Measurements from ENCODE around the gene WDR48. TPM values are rescaled to one million over a fixed set of nuclear protein-coding genes. Genes with fewer than 3 reads are reported as not detected.

Gene WDR48
- total RNA-seq, 1 experiment from 2014 or later = 19.3 TPM

- Histone ChIP-seq H3K36me3 (ENCODE audit: insufficient read depth, low read length, poor library complexity, severe bottlenecking) (no peaks in the 10 kb centered on the region), H3K4me3 (ENCODE audit: low read depth, low read length, poor library complexity, severe bottlenecking) (no peak overlapping the region), H3K9me3 (ENCODE audit: low read depth, low read length, poor library complexity, severe bottlenecking) (no peaks in the 10 kb centered on the region), H3K4me1 (ENCODE audit: insufficient read depth, low read length, poor library complexity, severe bottlenecking) (no peaks in the 10 kb centered on the region), H3K27me3 (replicated peaks; ENCODE audit: insufficient read depth, low read depth, low read length, poor library complexity) (no peaks in the 10 kb centered on the region), H3K27ac (ENCODE audit: low read depth, low read length, poor library complexity, severe bottlenecking) (no peak overlapping the region)
- ChIA-PET POLR2A (ENCODE audit: low non-redundant PET) (no interaction called here), CTCF (interaction anchor here (0.7 kb wide), 1 partner anchor 11 kb away, joined by 5 read pairs; no protein-coding TSS in a partner anchor)
- intact Hi-C loops (cut with micrococcal nuclease; ENCODE audit: unreplicated experiment) = no loop called here
- TF ChIP-seq, protein P1, sequence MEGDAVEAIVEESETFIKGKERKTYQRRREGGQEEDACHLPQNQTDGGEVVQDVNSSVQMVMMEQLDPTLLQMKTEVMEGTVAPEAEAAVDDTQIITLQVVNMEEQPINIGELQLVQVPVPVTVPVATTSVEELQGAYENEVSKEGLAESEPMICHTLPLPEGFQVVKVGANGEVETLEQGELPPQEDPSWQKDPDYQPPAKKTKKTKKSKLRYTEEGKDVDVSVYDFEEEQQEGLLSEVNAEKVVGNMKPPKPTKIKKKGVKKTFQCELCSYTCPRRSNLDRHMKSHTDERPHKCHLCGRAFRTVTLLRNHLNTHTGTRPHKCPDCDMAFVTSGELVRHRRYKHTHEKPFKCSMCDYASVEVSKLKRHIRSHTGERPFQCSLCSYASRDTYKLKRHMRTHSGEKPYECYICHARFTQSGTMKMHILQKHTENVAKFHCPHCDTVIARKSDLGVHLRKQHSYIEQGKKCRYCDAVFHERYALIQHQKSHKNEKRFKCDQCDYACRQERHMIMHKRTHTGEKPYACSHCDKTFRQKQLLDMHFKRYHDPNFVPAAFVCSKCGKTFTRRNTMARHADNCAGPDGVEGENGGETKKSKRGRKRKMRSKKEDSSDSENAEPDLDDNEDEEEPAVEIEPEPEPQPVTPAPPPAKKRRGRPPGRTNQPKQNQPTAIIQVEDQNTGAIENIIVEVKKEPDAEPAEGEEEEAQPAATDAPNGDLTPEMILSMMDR (conservative IDR thresholded peaks at IDR 0.05; ENCODE audit: low read depth, low read length) = no peak
- TF ChIP-seq EZH2 (IDR thresholded peaks at IDR 0.05; ENCODE audit: borderline replicate concordance, low read depth, low read length, poor library complexity, severe bottlenecking) = no peak
- DNase-seq (ENCODE audit: low spot score) = no peak
- no TSS peak for BruUV-seq (replicated peaks)
These were observed 64.1 kb downstream of the WDR48 start for GRCh38 chr3:39115870-39116269.

DNA sequence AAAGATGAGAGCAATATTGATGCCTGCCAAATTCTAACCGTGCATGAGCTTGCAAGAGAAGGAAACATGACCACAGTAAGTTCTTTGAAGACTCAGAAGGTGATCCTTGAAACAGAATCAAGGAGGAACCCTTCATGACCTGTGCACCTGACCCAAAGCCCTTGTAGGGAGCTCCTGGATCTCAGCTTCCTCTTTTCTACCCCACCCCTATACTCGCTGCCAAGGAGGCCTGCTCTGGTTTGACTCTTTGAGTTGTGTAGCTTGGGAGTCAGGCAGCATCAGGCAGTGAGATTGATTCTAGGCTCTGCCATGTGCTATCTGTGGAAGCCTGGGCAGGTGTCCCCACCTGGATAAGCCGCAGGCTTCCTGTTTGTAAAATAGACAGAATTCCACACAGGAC lies 66.3 kb downstream of the WDR48 start:
- ChIA-PET POLR2A (ENCODE audit: low non-redundant PET) (no interaction called here), CTCF (no interaction called here)
- no peak for TF ChIP-seq EZH2 (IDR thresholded peaks at IDR 0.05; ENCODE audit: borderline replicate concordance, low read depth, low read length, poor library complexity, severe bottlenecking)
- TF ChIP-seq, protein P1 (conservative IDR thresholded peaks at IDR 0.05; ENCODE audit: low read depth, low read length) = no peak
- BruUV-seq (replicated peaks) = no TSS peak
- Histone ChIP-seq H3K4me1 (ENCODE audit: insufficient read depth, low read length, poor library complexity, severe bottlenecking) (no peaks in the 10 kb centered on the region), H3K4me3 (ENCODE audit: low read depth, low read length, poor library complexity, severe bottlenecking) (no peak overlapping the region), H3K27ac (ENCODE audit: low read depth, low read length, poor library complexity, severe bottlenecking) (no peak overlapping the region), H3K36me3 (ENCODE audit: insufficient read depth, low read length, poor library complexity, severe bottlenecking) (no peaks in the 10 kb centered on the region), H3K27me3 (replicated peaks; ENCODE audit: insufficient read depth, low read depth, low read length, poor library complexity) (no peaks in the 10 kb centered on the region), H3K9me3 (ENCODE audit: low read depth, low read length, poor library complexity, severe bottlenecking) (no peaks in the 10 kb centered on the region)
- intact Hi-C loops (cut with micrococcal nuclease; ENCODE audit: unreplicated experiment) = no loop called here
- no peak for DNase-seq (ENCODE audit: low spot score)

- Histone ChIP-seq H3K36me3 (ENCODE audit: insufficient read depth, low read length, poor library complexity, severe bottlenecking) (no peaks in the 10 kb centered on the region), H3K4me3 (ENCODE audit: low read depth, low read length, poor library complexity, severe bottlenecking) (no peak overlapping the region), H3K9me3 (ENCODE audit: low read depth, low read length, poor library complexity, severe bottlenecking) (no peaks in the 10 kb centered on the region), H3K27me3 (replicated peaks; ENCODE audit: insufficient read depth, low read depth, low read length, poor library complexity) (no peaks in the 10 kb centered on the region), H3K27ac (ENCODE audit: low read depth, low read length, poor library complexity, severe bottlenecking) (no peak overlapping the region), H3K4me1 (ENCODE audit: insufficient read depth, low read length, poor library complexity, severe bottlenecking) (no peaks in the 10 kb centered on the region)
- POLR2A ChIA-PET (ENCODE audit: low non-redundant PET) = no interaction called here
- TF ChIP-seq, protein P1 (conservative IDR thresholded peaks at IDR 0.05; ENCODE audit: low read depth, low read length) = no peak
- no peak for TF ChIP-seq EZH2 (IDR thresholded peaks at IDR 0.05; ENCODE audit: borderline replicate concordance, low read depth, low read length, poor library complexity, severe bottlenecking)
- no peak for DNase-seq (ENCODE audit: low spot score)
- CTCF ChIA-PET = no interaction called here
- intact Hi-C loops (cut with micrococcal nuclease; ENCODE audit: unreplicated experiment) = no loop called here
- no TSS peak for BruUV-seq (replicated peaks)
These were observed 67.3 kb downstream of the WDR48 start for GRCh38 chr3:39118931-39119660.
